Keratinocyte (primary cell): ENCODE data around the gene ADAMTSL1. TPM values are rescaled to one million over a fixed set of nuclear protein-coding genes. Genes with fewer than 3 reads are reported as not detected.

Experiments used
- DNase-seq: peaks from one replicate; pipeline ENCODE4 v3.0.0-alpha.2; 2011; ENCODE audit warnings: low read depth, missing footprints, low spot score
- FAIRE-seq: peaks from 2 replicates; lab custom pipeline; 2011; peaks lifted over from hg19 to GRCh38; lab: Jason Lieb, UNC
- H2AFZ ChIP-seq: 2 replicates; pipeline ENCODE4 v1.6.0; 2012; ENCODE audit warnings: low read length, control low read depth, inconsistent platforms; ENCODE audit not compliant: control insufficient read depth
- H3K27ac ChIP-seq: 2 replicates; pipeline ENCODE4 v1.5.1; 2011; ENCODE audit warnings: low read length; ENCODE audit not compliant: control insufficient read depth, insufficient read depth
- H3K27me3 ChIP-seq: 3 replicates; pipeline ENCODE4 v1.6.0; 2011; ENCODE audit warnings: low read length; ENCODE audit not compliant: control insufficient read depth, insufficient read depth; ENCODE audit errors: extremely low read depth
- H3K36me3 ChIP-seq, 2 experiments: 2 replicates in 1 of 2; 3 replicates in 1 of 2; pipeline ENCODE4 v1.5.1; 2011; ENCODE audit warnings: low read length in 2 of 2, mild to moderate bottlenecking in 1 of 2; ENCODE audit not compliant: control insufficient read depth in 2 of 2, insufficient read depth in 2 of 2; ENCODE audit errors: extremely low read depth in 1 of 2
- H3K4me1 ChIP-seq: 3 replicates; pipeline ENCODE4 v1.5.1; 2011; ENCODE audit warnings: low read length; ENCODE audit not compliant: control insufficient read depth, insufficient read depth; ENCODE audit errors: extremely low read depth
- H3K4me2 ChIP-seq: 3 replicates; pipeline ENCODE4 v1.6.0; 2011; ENCODE audit warnings: low read depth, low read length; ENCODE audit not compliant: control insufficient read depth, insufficient read depth; ENCODE audit errors: extremely low read depth
- H3K4me3 ChIP-seq, 3 experiments: fragments of 200-600 bp in 1 of 3; sonication (generic) in 1 of 3; 2 replicates in 2 of 3; 3 replicates in 1 of 3; pipeline ENCODE4 v1.5.1; 2011 to 2016; ENCODE audit warnings: low read length in 3 of 3, mild to moderate bottlenecking in 3 of 3, control low read depth in 2 of 3, inconsistent platforms in 1 of 3, low read depth in 1 of 3, mixed read lengths in 1 of 3, mixed run types in 1 of 3, moderate library complexity in 1 of 3; ENCODE audit not compliant: control insufficient read depth in 2 of 3, insufficient read depth in 2 of 3; ENCODE audit errors: extremely low read depth in 1 of 3
- H3K79me2 ChIP-seq: 2 replicates; pipeline ENCODE4 v1.6.0; 2012; ENCODE audit warnings: low read length; ENCODE audit not compliant: control insufficient read depth, insufficient read depth
- H3K9ac ChIP-seq: 3 replicates; pipeline ENCODE4 v1.6.0; 2011; ENCODE audit warnings: low read length; ENCODE audit not compliant: control insufficient read depth, insufficient read depth; ENCODE audit errors: extremely low read depth
- H3K9me1 ChIP-seq: 3 replicates; pipeline ENCODE4 v1.6.0; 2011; ENCODE audit warnings: low read length; ENCODE audit not compliant: control insufficient read depth, insufficient read depth; ENCODE audit errors: extremely low read depth
- H3K9me3 ChIP-seq: 2 replicates; pipeline ENCODE4 v1.5.1; 2012; ENCODE audit warnings: low read depth, low read length; ENCODE audit not compliant: control insufficient read depth
- H4K20me1 ChIP-seq: 3 replicates; pipeline ENCODE4 v1.6.0; 2011; ENCODE audit warnings: low read length; ENCODE audit not compliant: control insufficient read depth, insufficient read depth; ENCODE audit errors: extremely low read depth
- EZH2 ChIP-seq: IDR thresholded peaks from one replicate; pipeline ENCODE4 v1.6.1; 2012; ENCODE audit warnings: inconsistent platforms, mild to moderate bottlenecking, low read length, moderate library complexity
- dilution Hi-C: fragments of 300-500 bp; cut with MboI; formaldehyde crosslinking; loops from one replicate; pipeline ENCODE4 v1.7.0; 2020; ENCODE audit warnings: low sequenced_read_pairs; ENCODE audit not compliant: extremely low pct_ligation_motif_present
- polyA plus RNA-seq, 5 experiments: library from polyadenylated mRNA; depleted of rRNA in 3 of 5; stranded (reverse) in 3 of 5; stranded (forward) in 1 of 5; unstranded in 1 of 5; fragments of >200 nt; gene quantifications; 1 replicate in 1 of 5; 2 replicates in 3 of 5; 3 replicates in 1 of 5; pipeline versions ENCODE4 v1.2.1 to v1.2.3, GENCODE V29; 2011 to 2012; ENCODE audit warnings: missing spikeins in 2 of 5, low read depth in 1 of 5, low replicate concordance in 1 of 5
- TF ChIP-seq, protein P1 (sequence below), 3 experiments: IDR thresholded peaks in 1 of 3; conservative IDR thresholded peaks in 1 of 3; optimal IDR thresholded peaks in 1 of 3; 2 replicates in 2 of 3; 3 replicates in 1 of 3; pipeline versions ENCODE3 to v1.5.1; 2011; ENCODE audit warnings: low read length in 3 of 3, mild to moderate bottlenecking in 3 of 3, moderate library complexity in 2 of 3, control low read depth in 1 of 3, inconsistent platforms in 1 of 3; ENCODE audit not compliant: insufficient read depth in 2 of 3; ENCODE audit errors: extremely low read depth in 1 of 3

ADAMTSL1 gene
- polyA plus RNA-seq, 1 donor (not counting 4 experiments of a cell fraction or from before 2014, with no cell fraction given): 1.1 TPM

DNA sequence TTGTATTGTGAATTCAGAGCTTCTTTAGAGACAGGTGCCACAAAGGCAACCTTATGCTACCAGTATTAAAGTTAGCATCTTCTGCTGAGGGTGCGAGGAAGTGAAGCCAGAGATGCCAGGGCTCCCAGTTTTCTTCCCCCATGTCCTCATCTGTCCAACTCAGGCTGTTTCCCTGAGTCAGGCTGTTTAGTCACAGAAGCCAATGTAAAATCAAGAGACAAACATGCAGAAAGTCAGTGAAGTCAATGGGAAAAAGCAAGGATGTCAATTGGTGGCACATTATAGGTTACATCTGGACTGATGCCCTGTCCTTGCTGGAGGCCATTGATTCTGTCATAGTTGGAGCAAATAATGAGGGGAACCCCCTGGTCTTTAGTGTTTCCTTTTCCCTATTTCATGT, 390.6 kb downstream of the ADAMTSL1 start:
- Histone ChIP-seq H3K9me3 (no peaks in the 10 kb centered on the region), H3K79me2 (no peaks in the 10 kb centered on the region), H3K27me3 (no peaks in the 10 kb centered on the region), H4K20me1 (no peaks in the 10 kb centered on the region), H3K36me3 (no peaks in the 10 kb centered on the region), H3K9me1 (no peaks in the 10 kb centered on the region), H3K4me3 (no peak overlapping the region), H3K27ac (no peak overlapping the region), H3K4me1 (no peaks in the 10 kb centered on the region), H2AFZ (no peak overlapping the region), H3K4me2 (no peak overlapping the region), H3K9ac (no peak overlapping the region)
- dilution Hi-C loops: no loop called here
- FAIRE-seq (no peak), DNase-seq (no peak)
- no peak for TF ChIP-seq EZH2
- TF ChIP-seq, protein P1, sequence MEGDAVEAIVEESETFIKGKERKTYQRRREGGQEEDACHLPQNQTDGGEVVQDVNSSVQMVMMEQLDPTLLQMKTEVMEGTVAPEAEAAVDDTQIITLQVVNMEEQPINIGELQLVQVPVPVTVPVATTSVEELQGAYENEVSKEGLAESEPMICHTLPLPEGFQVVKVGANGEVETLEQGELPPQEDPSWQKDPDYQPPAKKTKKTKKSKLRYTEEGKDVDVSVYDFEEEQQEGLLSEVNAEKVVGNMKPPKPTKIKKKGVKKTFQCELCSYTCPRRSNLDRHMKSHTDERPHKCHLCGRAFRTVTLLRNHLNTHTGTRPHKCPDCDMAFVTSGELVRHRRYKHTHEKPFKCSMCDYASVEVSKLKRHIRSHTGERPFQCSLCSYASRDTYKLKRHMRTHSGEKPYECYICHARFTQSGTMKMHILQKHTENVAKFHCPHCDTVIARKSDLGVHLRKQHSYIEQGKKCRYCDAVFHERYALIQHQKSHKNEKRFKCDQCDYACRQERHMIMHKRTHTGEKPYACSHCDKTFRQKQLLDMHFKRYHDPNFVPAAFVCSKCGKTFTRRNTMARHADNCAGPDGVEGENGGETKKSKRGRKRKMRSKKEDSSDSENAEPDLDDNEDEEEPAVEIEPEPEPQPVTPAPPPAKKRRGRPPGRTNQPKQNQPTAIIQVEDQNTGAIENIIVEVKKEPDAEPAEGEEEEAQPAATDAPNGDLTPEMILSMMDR (optimal IDR thresholded peaks at IDR 0.05 in 1 of 3, IDR thresholded peaks at IDR 0.05 in 1 of 3, conservative IDR thresholded peaks at IDR 0.05 in 1 of 3; ENCODE audit: extremely low read depth in 1 of 3, insufficient read depth in 2 of 3, low read length in 3 of 3): no peak

DNA sequence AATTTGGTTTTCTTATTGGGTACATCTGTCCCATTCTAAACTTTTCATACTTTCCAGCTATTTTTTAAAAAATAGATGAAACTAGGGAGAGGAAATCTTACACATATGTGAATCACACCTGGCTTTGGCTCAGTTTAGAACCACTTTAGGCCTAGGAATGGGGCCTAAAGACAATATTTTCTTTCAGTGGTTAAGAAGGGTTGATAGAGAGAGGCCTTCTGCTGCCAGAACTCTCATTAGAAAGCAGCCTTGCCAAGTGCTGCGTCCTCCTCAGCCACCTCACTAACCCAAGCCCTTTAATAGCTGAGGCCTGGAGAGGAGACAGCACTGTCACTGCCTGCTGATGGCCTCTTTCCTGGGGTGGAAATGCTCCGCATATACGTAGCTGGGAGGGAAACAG, 391.6 kb downstream of the ADAMTSL1 start:
- Histone ChIP-seq H3K4me2 (no peak overlapping the region), H3K4me3 (no peak overlapping the region), H3K36me3 (no peaks in the 10 kb centered on the region), H2AFZ (no peak overlapping the region), H3K9me1 (no peaks in the 10 kb centered on the region), H3K9ac (no peak overlapping the region), H4K20me1 (no peaks in the 10 kb centered on the region), H3K27me3 (no peaks in the 10 kb centered on the region), H3K79me2 (no peaks in the 10 kb centered on the region), H3K9me3 (no peaks in the 10 kb centered on the region), H3K27ac (no peak overlapping the region), H3K4me1 (no peaks in the 10 kb centered on the region)
- TF ChIP-seq EZH2: no peak
- TF ChIP-seq, protein P1 (optimal IDR thresholded peaks at IDR 0.05 in 1 of 3, IDR thresholded peaks at IDR 0.05 in 1 of 3, conservative IDR thresholded peaks at IDR 0.05 in 1 of 3; ENCODE audit: extremely low read depth in 1 of 3, insufficient read depth in 2 of 3, low read length in 3 of 3): no peak
- DNase-seq (no peak), FAIRE-seq (no peak)
- dilution Hi-C loops: no loop called here
